HepG2 (cell line): Measurements from ENCODE around the gene DDIT4. TPM values are rescaled to one million over a fixed set of nuclear protein-coding genes. Genes with fewer than 3 reads are reported as not detected.

Source experiments
- CHD4 ChIP-seq: fragments of 200-600 bp; sonication (generic); IDR thresholded peaks from 2 replicates; pipeline ENCODE4 v1.7.0; 2017; ENCODE audit warnings: mild to moderate bottlenecking, low read length, borderline replicate concordance
- E2F5 ChIP-seq: sonication (generic); formaldehyde crosslinking; conservative IDR thresholded peaks from 2 replicates; pipeline ENCODE4 v1.4.0; 2020; ENCODE audit warnings: missing genetic modification reagents
- GMEB1 ChIP-seq: sonication (generic); formaldehyde crosslinking; IDR thresholded peaks from 2 replicates; pipeline ENCODE4 v1.5.1; 2020; ENCODE audit warnings: missing genetic modification reagents, mild to moderate bottlenecking, borderline replicate concordance
- HIC2 ChIP-seq: sonication (generic); formaldehyde crosslinking; IDR thresholded peaks from 2 replicates; pipeline ENCODE4 v1.9.0; 2022; ENCODE audit warnings: low read depth, missing genetic modification reagents
- IRF9 ChIP-seq: sonication (generic); formaldehyde crosslinking; IDR thresholded peaks from 2 replicates; pipeline ENCODE4 v1.8.0; 2022; ENCODE audit warnings: missing genetic modification reagents, mild to moderate bottlenecking, borderline replicate concordance
- JUN ChIP-seq: sonication (generic); formaldehyde crosslinking; IDR thresholded peaks from 2 replicates; pipeline ENCODE4 v1.4.0; 2020; ENCODE audit warnings: mild to moderate bottlenecking, missing genetic modification reagents
- MEIS2 ChIP-seq: sonication (generic); formaldehyde crosslinking; IDR thresholded peaks from 2 replicates; pipeline ENCODE4 v1.9.0; 2021; ENCODE audit warnings: mild to moderate bottlenecking, missing genetic modification reagents
- MXD3 ChIP-seq: IDR thresholded peaks from 2 replicates; pipeline ENCODE4 v1.6.1; 2016; ENCODE audit warnings: mild to moderate bottlenecking, missing biosample characterization, missing genetic modification reagents
- NR3C1 ChIP-seq: sonication (generic); formaldehyde crosslinking; IDR thresholded peaks from 2 replicates; pipeline ENCODE4 v1.4.0; 2020; ENCODE audit warnings: missing genetic modification reagents
- PHF5A ChIP-seq: IDR thresholded peaks from one replicate; pipeline ENCODE4 v1.6.1; 2018; ENCODE audit warnings: low read depth, missing genetic modification reagents; ENCODE audit not compliant: unreplicated experiment
- RFXAP ChIP-seq: sonication (generic); formaldehyde crosslinking; IDR thresholded peaks from 2 replicates; pipeline ENCODE4 v1.4.0; 2020; ENCODE audit warnings: missing genetic modification reagents, borderline replicate concordance
- SOX6 ChIP-seq, 2 experiments: fragments of 450-650 bp in 1 of 2; sonication (generic) in 1 of 2; formaldehyde crosslinking in 1 of 2; IDR thresholded peaks; 2 replicates each; pipeline versions ENCODE4 v1.4.0 to v1.6.1; 2017 to 2020; ENCODE audit warnings: antibody characterized with exemption in 1 of 2, mild to moderate bottlenecking in 1 of 2, missing genetic modification reagents in 1 of 2
- SP140L ChIP-seq: sonication (generic); formaldehyde crosslinking; IDR thresholded peaks from 2 replicates; pipeline ENCODE4 v1.4.0; 2020; ENCODE audit warnings: missing genetic modification reagents, borderline replicate concordance
- TOPORS ChIP-seq: sonication (generic); formaldehyde crosslinking; IDR thresholded peaks from 2 replicates; pipeline ENCODE4 v1.8.0; 2023; ENCODE audit warnings: mild to moderate bottlenecking, missing genetic modification reagents
- ZNF205 ChIP-seq: IDR thresholded peaks from 2 replicates; pipeline ENCODE4 v1.6.1; 2018; ENCODE audit warnings: missing biosample characterization, missing genetic modification reagents
- ZNF292 ChIP-seq: sonication (generic); formaldehyde crosslinking; IDR thresholded peaks from 2 replicates; pipeline ENCODE4 v1.8.1; 2022; ENCODE audit warnings: mild to moderate bottlenecking, low read depth, missing genetic modification reagents, borderline replicate concordance
- ZNF362 ChIP-seq: sonication (generic); formaldehyde crosslinking; IDR thresholded peaks from 2 replicates; pipeline ENCODE4 v1.4.0; 2020; ENCODE audit warnings: missing genetic modification reagents, mild to moderate bottlenecking, borderline replicate concordance
- ZNF414 ChIP-seq: sonication (generic); formaldehyde crosslinking; IDR thresholded peaks from 2 replicates; pipeline ENCODE4 v1.5.0; 2020; ENCODE audit warnings: missing genetic modification reagents
- ZNF563 ChIP-seq: sonication (generic); formaldehyde crosslinking; IDR thresholded peaks from 2 replicates; pipeline ENCODE4 v1.8.0; 2022; ENCODE audit warnings: mild to moderate bottlenecking, moderate library complexity, missing genetic modification reagents
- ZNF567 ChIP-seq: sonication (generic); formaldehyde crosslinking; IDR thresholded peaks from 2 replicates; pipeline ENCODE4 v1.8.1; 2023; ENCODE audit warnings: mild to moderate bottlenecking, missing genetic modification reagents, borderline replicate concordance
- polyA plus RNA-seq, 8 experiments: library from polyadenylated mRNA; depleted of rRNA in 3 of 8; stranded (reverse) in 7 of 8; unstranded in 1 of 8; fragments of >200 nt; fragmentation: Illumina TruSeq in 4 of 8; extraction: Trizol in 4 of 8; gene quantifications; 2 replicates each; pipeline versions ENCODE4 v1.2.1 to v1.2.3, GENCODE V29; 2011 to 2016; ENCODE audit warnings: low read depth in 4 of 8, missing spikeins in 1 of 8, mixed read lengths in 1 of 8; ENCODE audit not compliant: insufficient read depth in 1 of 8
- total RNA-seq, 5 experiments: library from RNA; depleted of rRNA; stranded (reverse); fragments of >200 nt; fragmentation: Illumina TruSeq; extraction: Trizol; gene quantifications; 2 replicates each; pipeline ENCODE4 v1.2.3, GENCODE V29; 2016; ENCODE audit warnings: low read depth in 1 of 5

Gene DDIT4
- total and polyA plus RNA-seq, 2 of the 13 experiments (the other 11 are each of a cell fraction or from before 2014, with no cell fraction given) = 35.6 to 40.7 TPM

- peak; percentile 88; the same call in 1 of the 2 replicates for TF ChIP-seq IRF9 (CRISPR knock-in tag)
- peak; percentile 86; the same call in 1 of the 2 replicates for TF ChIP-seq TOPORS (CRISPR knock-in tag)
- TF ChIP-seq JUN (CRISPR knock-in tag) = no peak
- no peak for TF ChIP-seq ZNF362 (CRISPR knock-in tag)
- TF ChIP-seq SOX6 (IDR thresholded peaks at IDR 0.05) = no peak
- TF ChIP-seq SOX6 (CRISPR knock-in tag; IDR thresholded peaks at IDR 0.05) = peak; percentile 54
- TF ChIP-seq ZNF567 = no peak
- TF ChIP-seq NR3C1 (CRISPR knock-in tag) = no peak
- peak; percentile 87 for TF ChIP-seq MXD3 (CRISPR knock-in tag)
- peak; percentile 64 for TF ChIP-seq GMEB1 (CRISPR knock-in tag)
- TF ChIP-seq HIC2 (CRISPR knock-in tag) = peak; percentile 78
- peak; percentile 84 for TF ChIP-seq ZNF414 (CRISPR knock-in tag)
- TF ChIP-seq RFXAP (CRISPR knock-in tag) = peak; percentile 100
- TF ChIP-seq ZNF563 (CRISPR knock-in tag) = 0 out of 2 replicates have a peak, but pooled peaks have one; percentile 72
- TF ChIP-seq ZNF205 (CRISPR knock-in tag) = peak; percentile 82; the same call in 1 of the 2 replicates
- peak; percentile 27 for TF ChIP-seq PHF5A (CRISPR knock-in tag)
- TF ChIP-seq E2F5 (CRISPR knock-in tag) = peak; percentile 74
- TF ChIP-seq ZNF292 (CRISPR knock-in tag) = peak; percentile 53; the same call in 1 of the 2 replicates
- TF ChIP-seq MEIS2 = peak; percentile 83; the same call in 1 of the 2 replicates
- no peak; the same call in 1 of the 2 replicates for TF ChIP-seq CHD4
- TF ChIP-seq SP140L (CRISPR knock-in tag) = peak; percentile 97; the same call in 1 of the 2 replicates
Observed at GRCh38 chr10:72273410-72274212, at the start of gene DDIT4 (continued).
